A549 (cell line): ENCODE data around the gene SORBS1. TPM values are rescaled to one million over a fixed set of nuclear protein-coding genes. Genes with fewer than 3 reads are reported as not detected.
A peak's percentile ranks its signal among the peaks of the same experiment; 100 is the strongest.

Experiments
- ATAC-seq, 2 experiments: fragments of 200-7000 bp in 1 of 2; fragments of >200 bp in 1 of 2; cut with Nextera tagmentation in 1 of 2; cut with Tn5 transposase in 1 of 2; 3 replicates each; pipeline versions ENCODE4 v1.8.0 to v1.9.1; 2018 to 2020; ENCODE audit warnings: mild to moderate bottlenecking in 1 of 2, moderate library complexity in 1 of 2
- CTCF ChIA-PET: fragments of 300-600 bp; sonication (Branson Sonifier 250); formaldehyde crosslinking; extraction: SDS; loops from one replicate; lab custom pipeline; 2021; ENCODE audit warnings: antibody characterized with exemption, inconsistent platforms; lab: Yijun Ruan, JAX
- POLR2A ChIA-PET: fragments of 350-600 bp; formaldehyde crosslinking; extraction: SDS; loops from one replicate; lab custom pipeline; 2021; ENCODE audit warnings: antibody characterized with exemption, inconsistent platforms; lab: Yijun Ruan, JAX
- DNase-seq, 2 experiments: peaks; one replicate each; pipeline versions ENCODE4 v3.0.0 to v3.0.0-alpha.2; 2011 to 2016; ENCODE audit warnings: low read depth in 1 of 2, low spot score in 1 of 2
- FAIRE-seq: peaks from 2 replicates; lab custom pipeline; 2011; peaks lifted over from hg19 to GRCh38; lab: Jason Lieb, UNC
- H3K27ac ChIP-seq, 2 experiments: fragments of >200 bp; sonication (Bioruptor Twin); formaldehyde crosslinking; 3 replicates each; pipeline ENCODE4 v1.5.1; 2016 to 2017
- H3K4me1 ChIP-seq: fragments of >200 bp; sonication (Bioruptor Twin); formaldehyde crosslinking; 3 replicates; pipeline ENCODE4 v1.6.1; 2016
- H3K4me2 ChIP-seq: fragments of >200 bp; sonication (Bioruptor Twin); formaldehyde crosslinking; 3 replicates; pipeline ENCODE4 v1.6.1; 2016
- H3K4me3 ChIP-seq: fragments of >200 bp; sonication (Bioruptor Twin); formaldehyde crosslinking; 3 replicates; pipeline ENCODE4 v1.5.1; 2016
- H3K9me3 ChIP-seq: fragments of >200 bp; sonication (Bioruptor Twin); formaldehyde crosslinking; 3 replicates; pipeline ENCODE4 v1.6.1; 2016
- ATOH8 ChIP-seq: fragments of 250-450 bp; sonication (Bioruptor Pico); IDR thresholded peaks from 2 replicates; pipeline ENCODE4 v1.5.0; 2020; ENCODE audit warnings: low read depth, mild to moderate bottlenecking, moderate library complexity
- CEBPB ChIP-seq, 2 experiments: fragments of >200 bp in 1 of 2; sonication (Bioruptor Twin) in 1 of 2; formaldehyde crosslinking in 1 of 2; IDR thresholded peaks; 2 replicates each; pipeline ENCODE4 v1.6.1; 2012 to 2016
- CHD4 ChIP-seq: fragments of 200-600 bp; sonication (generic); IDR thresholded peaks from 2 replicates; pipeline ENCODE4 v1.6.1; 2016; ENCODE audit warnings: antibody characterized with exemption, mild to moderate bottlenecking, borderline replicate concordance
- EHMT2 ChIP-seq: fragments of 200-600 bp; sonication (generic); IDR thresholded peaks from 2 replicates; pipeline ENCODE4 v1.6.1; 2016; ENCODE audit warnings: antibody characterized with exemption, low read depth, mild to moderate bottlenecking, moderate library complexity
- MAFK ChIP-seq: fragments of 450-650 bp; IDR thresholded peaks from 2 replicates; pipeline ENCODE4 v1.6.1; 2014; ENCODE audit not compliant: partially characterized antibody
- MAX ChIP-seq: IDR thresholded peaks from 2 replicates; pipeline ENCODE4 v1.6.1; 2012
- MAZ ChIP-seq: fragments of 150-350 bp; IDR thresholded peaks from 2 replicates; pipeline ENCODE4 v1.6.1; 2014; ENCODE audit warnings: antibody characterized with exemption, low read depth, low read length, borderline replicate concordance
- MYC ChIP-seq: IDR thresholded peaks from 2 replicates; pipeline ENCODE4 v1.6.1; 2012; ENCODE audit warnings: mild to moderate bottlenecking, inconsistent platforms, low read length, improper control_type of control experiment, borderline replicate concordance
- RCOR1 ChIP-seq: fragments of 150-350 bp; IDR thresholded peaks from 2 replicates; pipeline ENCODE4 v1.6.1; 2014; ENCODE audit warnings: antibody characterized with exemption, low read length, low read depth
- RNF2 ChIP-seq: fragments of 200-600 bp; sonication (generic); IDR thresholded peaks from 2 replicates; pipeline ENCODE4 v1.6.1; 2016; ENCODE audit warnings: low read depth, mild to moderate bottlenecking, antibody characterized with exemption, moderate library complexity, borderline replicate concordance
- SREBF2 ChIP-seq: fragments of 450-650 bp; IDR thresholded peaks from 2 replicates; pipeline ENCODE4 v1.6.1; 2014; ENCODE audit warnings: mild to moderate bottlenecking, moderate library complexity
- WGBS: methylation state at CpG from one replicate; pipeline ENCODE4 v1.1.6; 2017; ENCODE audit errors: missing lambda C conversion rate; 5-methylcytosine and 5-hydroxymethylcytosine counted together
- polyA plus RNA-seq, 4 experiments: library from polyadenylated mRNA; depleted of rRNA in 3 of 4; stranded (reverse); fragments of >200 nt; fragmentation: RNase III in 1 of 4; extraction: RNeasy Plus Mini Kit Qiagen cat#74134 plus additional on column Dnase treatment in 1 of 4; gene quantifications; 2 replicates in 3 of 4; 3 replicates in 1 of 4; pipeline ENCODE4 v1.2.3, GENCODE V29; 2011 to 2017
- TF ChIP-seq, protein P1 (sequence below): fragments of 450-650 bp; IDR thresholded peaks from 2 replicates; pipeline ENCODE4 v1.6.1; 2014; ENCODE audit warnings: antibody characterized with exemption

SORBS1 gene
- polyA plus RNA-seq, 2 of the 4 experiments (the other 2 are of a cell fraction): 0.39 to 0.80 TPM

DNA sequence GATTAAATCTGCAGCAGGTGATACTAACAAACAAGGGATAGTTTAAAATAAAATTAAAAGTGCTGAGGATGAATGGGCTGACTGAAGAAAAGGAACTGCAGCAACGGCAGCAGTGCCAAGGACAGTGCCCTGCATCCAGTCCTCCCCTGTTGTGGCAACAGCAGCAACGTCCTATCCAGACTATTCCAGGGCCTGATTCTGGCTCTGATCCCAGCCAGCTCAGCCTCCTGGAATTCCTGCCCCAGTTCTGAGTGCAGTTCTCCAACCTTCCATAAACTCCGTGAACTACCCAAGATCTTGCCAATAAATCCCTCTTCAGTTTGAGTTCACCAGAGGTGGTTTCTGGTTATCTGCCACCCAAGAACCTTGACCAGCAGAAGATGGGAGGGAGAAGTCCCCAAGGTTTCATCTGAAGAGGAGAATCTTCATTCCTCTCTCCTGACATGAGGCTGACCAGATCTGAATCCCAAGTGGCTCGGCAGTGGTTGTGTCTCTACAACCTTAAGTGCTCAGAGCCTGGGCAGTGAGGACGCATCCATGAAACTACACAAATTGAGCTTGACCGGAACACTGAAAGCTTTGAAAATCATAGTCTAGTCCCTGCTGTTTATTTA, 115.8 kb downstream of the SORBS1 start:
- DNase-seq (peak; percentile 42 to 52), ATAC-seq (peak; percentile 94), FAIRE-seq (no peak)
- WGBS: 10% methylated on average over 6 of the region's 6 CpGs
- CTCF ChIA-PET: interaction anchor here (0.8 to 10.9 kb wide), 25 partner anchors 10 to 176 kb away, joined by 3 to 201 read pairs (median 6); no protein-coding TSS in a partner anchor
- peaks cover 17% of the 10 kb centered on the region for H3K4me1 ChIP-seq
- TF ChIP-seq MAX (0 out of 2 replicates have a peak, but pooled peaks have one; percentile 1), EHMT2 (no peak), RCOR1 (no peak), CHD4 (no peak)
- TF ChIP-seq, protein P1, sequence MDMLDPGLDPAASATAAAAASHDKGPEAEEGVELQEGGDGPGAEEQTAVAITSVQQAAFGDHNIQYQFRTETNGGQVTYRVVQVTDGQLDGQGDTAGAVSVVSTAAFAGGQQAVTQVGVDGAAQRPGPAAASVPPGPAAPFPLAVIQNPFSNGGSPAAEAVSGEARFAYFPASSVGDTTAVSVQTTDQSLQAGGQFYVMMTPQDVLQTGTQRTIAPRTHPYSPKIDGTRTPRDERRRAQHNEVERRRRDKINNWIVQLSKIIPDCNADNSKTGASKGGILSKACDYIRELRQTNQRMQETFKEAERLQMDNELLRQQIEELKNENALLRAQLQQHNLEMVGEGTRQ: no peak
- H3K9me3 ChIP-seq: no peaks in the 10 kb centered on the region
- peak overlapping the region; percentile 42 to 43; a peak in 4 of 6 replicates for H3K27ac ChIP-seq
- POLR2A ChIA-PET: no interaction called here
- H3K4me3 ChIP-seq: no peak overlapping the region
- peak overlapping the region; percentile 75 for H3K4me2 ChIP-seq

DNA sequence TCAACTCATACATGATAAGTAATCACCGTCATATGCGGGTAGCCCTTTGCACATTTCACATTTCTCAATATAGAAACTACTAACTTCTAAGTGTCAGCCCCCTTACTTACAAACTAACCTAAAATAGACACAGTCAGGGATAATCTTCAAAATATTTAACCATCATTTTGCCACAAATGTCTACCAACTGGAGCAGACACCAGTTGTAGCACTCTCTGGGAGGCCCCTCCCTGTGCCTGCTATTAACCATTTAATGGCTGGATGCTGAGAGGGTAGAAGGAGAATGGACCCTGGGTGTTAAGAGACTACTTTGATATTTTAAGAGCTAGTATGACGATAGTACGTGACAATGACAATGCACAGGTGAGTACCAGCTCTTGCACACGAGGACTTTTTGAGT, 116.4 kb downstream of the SORBS1 start:
- Histone ChIP-seq H3K9me3 (no peaks in the 10 kb centered on the region), H3K27ac (peak overlapping the region in 1 of 2 experiments; percentile 43; a peak in 1 of 6 replicates), H3K4me1 (peaks cover 17% of the 10 kb centered on the region), H3K4me2 (peak overlapping the region; percentile 75), H3K4me3 (no peak overlapping the region)
- no peak for ATAC-seq
- ChIA-PET POLR2A (no interaction called here), CTCF (interaction anchor here (0.8 to 10.9 kb wide), 12 partner anchors 11 to 157 kb away, joined by 3 to 201 read pairs (median 8); no protein-coding TSS in a partner anchor)
- DNase-seq: peak in 1 of 2 experiments; percentile 7
- no peak for TF ChIP-seq MAZ
- FAIRE-seq: no peak
- 85% methylated on average over 5 of the region's 5 CpGs for WGBS

- TF ChIP-seq MYC: no peak
- no peak for TF ChIP-seq CEBPB (IDR thresholded peaks at IDR 0.05)
- no peak for TF ChIP-seq CHD4
- TF ChIP-seq MAX: no peak
- no peak for TF ChIP-seq SREBF2
- H3K4me3 ChIP-seq: no peak overlapping the region
- no peak for DNase-seq
- POLR2A ChIA-PET: no interaction called here
- no peak overlapping the region for H3K4me2 ChIP-seq
- H3K4me1 ChIP-seq: peaks cover 17% of the 10 kb centered on the region
- no peaks in the 10 kb centered on the region for H3K9me3 ChIP-seq
- 55% methylated on average over 1 of the region's 1 CpG for WGBS
- FAIRE-seq: no peak
- CTCF ChIA-PET: interaction anchor here (0.8 to 10.9 kb wide), 3 partner anchors 10 to 158 kb away, joined by 3 to 201 read pairs (median 5); no protein-coding TSS in a partner anchor
- H3K27ac ChIP-seq: no peak overlapping the region
- no peak for ATAC-seq
Observed at GRCh38 chr10:95443636-95444035, 117.5 kb downstream of the SORBS1 start.

DNA sequence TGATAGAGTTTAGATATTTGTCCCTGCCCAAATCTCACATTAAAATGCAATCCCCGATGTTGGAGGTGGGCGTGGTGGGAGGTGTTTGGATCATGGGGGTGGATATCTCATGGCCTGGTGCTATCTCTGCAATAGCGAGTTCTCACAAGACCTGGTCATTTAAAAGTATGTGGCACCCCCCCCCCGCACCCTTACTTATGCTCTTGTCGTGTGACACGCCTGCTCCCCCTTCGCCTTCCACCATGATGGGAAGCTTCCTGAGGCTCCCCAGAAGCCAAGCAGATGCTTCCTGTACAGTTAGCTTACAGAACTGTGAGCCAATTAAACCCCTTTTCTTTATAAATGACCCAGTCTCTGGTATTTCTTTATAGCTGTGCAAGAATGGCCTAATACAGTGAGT, 118.8 kb downstream of the SORBS1 start:
- FAIRE-seq: no peak
- Histone ChIP-seq H3K4me3 (no peak overlapping the region), H3K27ac (no peak overlapping the region), H3K4me2 (no peak overlapping the region), H3K4me1 (peaks cover 17% of the 10 kb centered on the region), H3K9me3 (no peaks in the 10 kb centered on the region)
- TF ChIP-seq MYC (no peak), ATOH8 (CRISPR knock-in tag) (no peak), RNF2 (no peak), MAFK (no peak)
- POLR2A ChIA-PET: no interaction called here
- WGBS: 86% methylated on average over 7 of the region's 7 CpGs
- CTCF ChIA-PET: interaction anchor here (1.0 to 10.9 kb wide), 4 partner anchors 9 to 67 kb away, joined by 3 to 201 read pairs (median 3); no protein-coding TSS in a partner anchor
- ATAC-seq: no peak
- DNase-seq: no peak
